Cortex of kidney (tissue), 1 donor: ENCODE measurements around the gene FAM107A.

Source experiments
- DNase-seq: peaks from one replicate; lab custom pipeline; 2025; lab: John Stamatoyannopoulos, UW

Gene FAM107A

DNA sequence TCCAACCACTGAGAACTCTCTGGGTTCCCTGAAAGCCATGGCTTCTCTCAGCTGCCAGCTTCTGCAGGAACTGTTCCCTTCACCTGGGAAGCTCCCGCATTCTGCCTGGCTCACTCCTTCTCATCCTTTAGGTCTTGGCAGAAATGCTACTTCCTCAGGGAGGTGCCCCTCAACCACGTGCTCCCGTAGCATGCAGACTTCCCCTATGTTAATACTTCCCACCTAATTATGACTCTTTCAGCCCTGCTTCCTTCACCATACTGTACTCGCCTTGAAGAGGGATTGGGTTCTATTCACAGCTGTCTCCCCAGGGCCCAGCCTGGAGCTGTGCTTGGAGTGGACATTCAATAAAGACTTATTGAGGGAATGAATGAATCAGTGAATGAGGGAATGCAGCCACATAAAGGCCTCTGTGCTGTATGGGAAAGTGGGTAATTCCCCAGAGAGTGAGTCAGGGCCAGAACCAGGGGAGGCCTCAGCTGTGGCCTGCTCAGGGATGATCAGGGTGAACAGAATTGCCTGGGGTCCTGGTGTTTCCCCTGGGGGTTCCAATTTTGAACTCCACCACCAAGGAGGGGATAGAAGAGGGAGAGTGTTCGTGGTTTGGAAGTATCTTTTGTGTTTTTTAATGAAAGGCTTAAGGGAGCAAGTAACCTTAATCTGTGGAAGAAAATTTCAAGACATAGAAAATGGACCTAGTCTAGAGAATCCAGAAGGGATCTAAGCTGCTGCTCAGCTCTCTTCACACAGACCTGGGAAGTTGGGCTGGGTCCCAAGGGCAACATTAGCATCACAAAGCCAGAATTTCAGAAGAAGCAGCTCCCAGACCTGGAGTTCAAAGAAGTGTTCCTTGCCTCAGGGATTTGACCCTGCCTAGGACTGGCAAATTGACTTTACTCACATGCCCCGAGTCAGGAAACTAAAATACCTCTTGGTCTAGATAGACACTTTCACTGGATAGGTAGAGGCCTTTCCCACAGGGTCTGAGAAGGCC, 14.6 kb upstream of the FAM107A start:
- DNase-seq, result no peak

DNA sequence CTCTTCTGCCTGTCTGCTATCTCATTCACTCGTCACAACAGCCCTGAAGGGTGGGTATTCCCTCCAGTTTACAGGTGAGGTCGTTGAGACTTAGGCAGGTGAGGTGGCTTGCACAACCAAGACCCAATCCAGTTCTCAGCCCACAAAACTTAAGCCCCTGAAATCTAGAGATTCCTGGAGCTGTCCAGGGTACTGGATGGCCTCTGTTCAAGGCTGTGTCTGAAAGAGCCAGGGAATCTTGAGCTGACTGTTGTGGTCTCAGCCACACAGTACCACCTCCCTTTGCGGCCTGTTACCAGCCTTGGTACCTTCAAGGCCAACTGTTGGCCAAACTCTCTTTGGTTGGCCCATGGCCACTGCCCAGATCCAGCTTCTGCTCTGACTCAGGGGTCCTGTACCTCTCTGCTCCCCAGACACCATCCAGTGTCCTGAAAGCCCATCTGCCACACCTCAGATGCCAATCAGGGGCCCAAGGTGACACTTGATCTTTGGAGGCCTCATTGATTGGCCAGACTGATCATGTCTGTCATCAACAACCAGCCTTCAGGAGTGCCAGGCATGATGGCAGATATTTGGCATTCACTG, 10.9 kb upstream of the FAM107A start:
- DNase-seq, result no peak

- DNase-seq, result no peak
Measured at GRCh38 chr3:58586776-58587192, 9.6 kb upstream of the FAM107A start.

- DNase-seq, result no peak
Measured at GRCh38 chr3:58585994-58586393, 8.8 kb upstream of the FAM107A start.

DNA sequence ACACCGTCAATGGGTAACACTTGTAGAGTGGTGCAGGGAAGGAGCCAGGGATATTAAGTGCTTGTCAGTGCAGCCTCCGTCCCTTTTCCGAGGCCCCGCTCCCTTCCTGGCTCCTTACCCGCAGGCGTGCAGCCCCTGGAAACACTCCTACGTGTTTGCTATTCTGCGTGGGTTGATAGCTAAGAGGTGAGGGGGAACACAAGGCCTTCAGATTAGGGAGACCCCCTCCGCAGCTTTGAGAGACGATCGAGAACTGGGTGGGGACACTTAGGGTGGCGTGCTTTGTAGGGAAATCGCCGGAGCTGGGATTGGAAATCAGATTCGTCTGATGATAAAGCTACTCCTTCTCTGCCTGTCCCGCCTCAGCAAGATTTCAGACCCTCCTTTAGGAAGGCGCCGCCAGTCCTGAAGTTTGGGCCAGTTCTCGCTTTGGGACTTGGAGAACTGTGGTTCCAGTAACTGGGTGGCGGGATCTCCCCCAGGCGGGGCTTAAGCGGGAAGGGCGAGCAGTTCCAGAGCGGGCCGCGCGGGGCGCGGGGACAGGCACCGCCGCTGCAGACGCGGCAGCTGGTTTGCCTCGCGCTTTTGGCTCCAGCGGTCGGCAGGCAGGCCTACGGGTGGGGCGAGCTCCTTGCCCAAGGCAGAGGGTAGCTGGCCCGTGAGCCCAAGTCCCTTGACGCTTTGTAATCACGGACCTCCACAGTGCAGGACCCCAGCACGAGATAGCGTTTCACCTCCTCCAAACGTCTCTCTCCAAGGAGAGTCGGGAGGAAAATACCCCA, 8.0 kb upstream of the FAM107A start:
- no peak for DNase-seq

DNA sequence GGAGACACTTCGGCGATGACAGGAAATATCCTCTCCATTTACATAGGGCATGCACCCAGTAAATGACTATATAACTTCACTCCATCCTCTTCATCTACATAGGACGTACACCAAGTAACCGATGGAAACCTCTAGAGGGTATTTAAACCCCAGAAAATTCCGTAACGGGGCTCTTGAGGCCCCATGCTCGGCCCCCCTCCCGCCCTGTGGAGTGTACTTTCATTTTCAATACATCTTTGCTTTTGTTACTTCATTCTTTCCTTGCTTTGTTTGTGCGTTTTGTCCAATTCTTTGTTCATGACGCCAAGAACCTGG, 7.5 kb upstream of the FAM107A start:
- no peak for DNase-seq

GRCh38 chr3:58581328-58582091, 4.3 kb upstream of the FAM107A start:
- DNase-seq, result no peak

DNA sequence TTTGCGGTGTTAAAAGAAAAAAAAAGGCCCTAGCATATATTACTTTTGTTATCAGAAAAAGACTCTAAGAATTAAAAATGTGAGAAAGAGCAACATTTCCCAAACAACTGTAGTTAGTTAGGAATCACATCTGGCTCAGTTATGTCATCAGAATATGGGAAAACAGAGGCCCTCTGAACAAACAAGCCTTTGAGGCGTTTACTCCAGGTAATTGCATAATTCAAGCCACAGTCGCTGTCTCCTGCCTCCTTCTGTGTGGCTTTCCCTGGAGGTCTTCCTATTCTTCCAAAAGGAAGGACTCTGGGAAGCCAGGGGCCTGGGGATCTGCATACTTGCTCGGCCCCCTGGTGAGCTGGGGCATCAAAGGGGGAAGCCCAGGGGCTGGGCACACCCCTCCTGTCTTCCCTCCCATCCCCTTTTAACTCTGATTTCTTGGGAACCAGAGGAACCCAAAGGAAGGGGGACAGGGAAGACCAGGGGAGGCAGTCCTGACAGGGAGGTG, 3.7 kb upstream of the FAM107A start:
- DNase-seq, result no peak

DNA sequence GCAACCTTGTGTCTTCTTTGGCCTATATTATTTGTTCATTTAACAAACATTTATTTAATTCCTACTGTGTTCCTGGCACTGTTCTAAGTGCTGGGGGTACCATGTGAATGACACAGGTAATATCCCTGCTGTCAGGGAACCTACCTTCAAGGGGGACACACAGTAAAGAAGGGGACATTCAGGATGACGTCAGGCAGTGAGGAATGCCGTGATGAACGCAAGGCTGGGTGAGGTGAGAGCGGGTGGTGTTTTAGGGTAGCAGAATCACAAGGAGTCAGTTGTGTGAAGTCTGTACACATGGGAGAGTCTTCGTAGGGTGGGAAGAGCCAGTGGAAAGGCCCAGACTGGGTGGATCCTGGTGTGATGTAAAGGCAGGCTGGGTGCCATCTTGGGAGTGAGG, 1.7 kb upstream of the FAM107A start:
- DNase-seq, result no peak

DNA sequence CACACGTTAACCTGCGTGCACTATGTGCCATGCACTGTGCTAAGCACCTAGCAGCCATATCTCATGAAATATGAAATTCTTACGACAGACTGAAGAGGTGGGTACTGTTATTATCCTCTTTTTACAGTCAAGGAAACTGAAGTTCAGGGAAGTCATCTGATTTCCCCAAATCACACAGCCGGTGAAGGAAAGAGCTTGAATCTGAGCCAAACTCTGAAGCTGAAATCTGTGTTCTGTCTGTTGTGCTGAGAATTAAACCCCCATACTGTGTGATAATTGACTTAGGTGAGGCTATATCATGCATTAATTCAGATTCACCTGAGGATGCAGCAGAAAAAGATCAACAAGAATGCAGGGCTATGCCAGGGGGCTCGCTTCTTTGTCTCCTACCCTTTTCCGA, 475 bp downstream of the FAM107A start:
- no peak for DNase-seq

- DNase-seq, result no peak
Measured at GRCh38 chr3:58575971-58576652, 1.1 kb downstream of the FAM107A start.

DNA sequence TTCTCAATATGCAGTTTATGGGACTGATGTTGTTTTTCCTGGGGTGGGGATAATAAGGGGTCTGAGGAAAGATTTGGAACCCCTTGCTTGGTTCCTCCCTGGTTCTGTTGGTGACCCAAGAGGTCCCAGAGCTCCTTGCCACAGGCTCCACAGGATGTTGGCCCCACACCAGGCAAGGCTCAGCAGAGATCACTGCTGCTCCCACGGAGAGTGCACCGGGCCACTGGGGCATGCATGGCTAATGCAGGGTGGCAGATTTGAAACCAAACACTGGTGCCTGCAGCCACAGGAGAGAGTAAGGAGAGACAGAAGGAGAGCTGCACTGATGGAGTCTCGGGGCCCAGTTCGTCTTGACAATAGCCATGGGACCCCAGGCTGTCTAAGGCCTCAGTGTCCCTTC, 2.5 kb downstream of the FAM107A start:
- no peak for DNase-seq

DNA sequence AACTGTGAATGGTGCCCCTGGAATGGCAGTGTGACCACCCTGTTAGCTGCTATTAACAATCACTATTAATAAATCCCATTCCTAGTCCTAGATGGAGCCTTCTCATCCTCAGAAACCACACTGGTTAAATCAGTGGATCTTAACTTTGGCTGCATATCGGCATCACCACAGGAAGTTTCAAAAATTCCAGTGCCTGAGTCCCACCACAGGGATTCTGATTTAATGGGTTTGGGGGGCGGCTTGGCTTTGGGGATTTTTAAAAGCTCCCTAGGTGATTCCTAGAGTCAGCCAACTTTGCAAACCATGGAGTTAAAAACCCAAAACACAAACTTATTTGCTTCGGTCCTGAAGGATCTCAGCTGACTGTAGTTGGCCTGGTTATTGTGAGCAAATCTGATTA, 3.1 kb downstream of the FAM107A start:
- DNase-seq, result no peak

DNA sequence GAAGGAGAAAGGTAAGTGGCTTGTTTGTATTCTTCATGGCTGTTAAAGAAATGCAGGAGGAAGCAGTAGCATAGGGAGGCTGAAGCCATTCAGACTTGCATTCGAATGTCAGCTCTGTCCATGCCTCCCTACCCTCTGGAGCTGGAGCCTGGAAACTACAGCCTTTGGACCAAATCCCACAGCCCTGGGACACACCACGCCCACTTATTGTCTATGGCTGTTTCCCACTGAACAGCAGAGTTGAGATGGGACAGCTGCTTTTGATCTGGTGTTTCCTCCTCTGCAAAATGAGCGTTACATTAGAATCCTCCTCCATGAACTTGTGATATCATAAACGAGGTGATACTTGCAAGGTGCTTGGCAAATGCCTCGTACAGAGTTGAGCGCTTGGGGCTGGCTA, 3.6 kb downstream of the FAM107A start:
- no peak for DNase-seq

DNA sequence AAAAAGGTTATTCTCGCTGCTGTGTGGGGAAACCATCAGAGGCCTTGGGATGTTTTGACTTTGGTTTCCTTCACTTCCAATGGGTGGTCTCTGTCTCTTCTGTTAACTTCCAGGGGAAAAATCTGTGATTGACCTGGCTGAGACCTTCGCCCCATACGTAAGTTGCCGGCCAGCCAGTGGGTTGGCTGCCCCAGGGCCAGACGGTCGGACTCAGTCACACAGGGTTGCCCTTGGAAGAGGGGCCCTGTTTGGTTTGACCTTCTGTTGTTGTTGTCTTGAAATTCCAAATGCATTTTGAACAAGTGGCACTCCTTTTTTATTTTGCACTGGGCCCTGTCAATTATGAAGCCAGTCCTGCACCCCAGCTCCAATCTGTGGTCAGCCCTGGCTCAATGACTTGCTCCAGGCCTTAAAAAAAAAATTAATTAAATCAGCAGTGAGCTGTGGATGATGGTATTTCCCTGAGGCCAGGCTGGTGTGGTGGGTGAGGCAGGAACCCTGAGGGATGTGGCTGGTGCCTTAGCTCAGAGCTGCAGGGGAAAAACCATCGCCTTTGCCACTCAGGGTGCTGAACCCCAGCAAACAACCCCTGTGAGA, 4.5 kb downstream of the FAM107A start:
- DNase-seq, result no peak

DNA sequence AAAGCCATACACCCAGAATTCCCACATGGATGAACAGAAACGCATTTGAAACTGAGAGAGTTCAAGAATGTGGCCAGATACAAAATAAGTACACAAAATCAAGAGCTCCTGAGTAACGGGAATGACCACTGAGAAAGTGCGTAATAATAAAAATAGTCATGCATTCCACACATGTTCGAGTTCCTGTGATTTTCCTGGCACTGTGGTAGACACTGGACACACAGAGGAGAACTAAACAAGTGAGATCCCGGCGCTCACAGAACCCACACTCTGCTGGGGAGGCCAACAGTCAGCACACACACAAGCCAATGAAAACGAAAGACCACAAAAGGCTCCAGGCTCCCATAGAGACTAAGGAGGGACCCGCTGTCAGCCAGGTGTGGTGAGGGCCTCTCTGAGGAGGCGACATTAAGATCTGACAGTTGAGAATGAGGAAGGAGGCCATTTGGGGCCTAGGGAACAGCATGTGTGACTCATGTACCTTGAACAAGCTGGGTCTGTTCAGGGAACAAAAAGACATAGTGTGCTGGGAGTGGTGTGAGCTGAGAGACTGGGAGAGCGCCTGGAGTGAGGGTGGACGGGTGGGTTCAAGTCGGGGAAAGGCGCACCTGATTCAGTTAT, 5.1 kb downstream of the FAM107A start:
- DNase-seq, result no peak

DNA sequence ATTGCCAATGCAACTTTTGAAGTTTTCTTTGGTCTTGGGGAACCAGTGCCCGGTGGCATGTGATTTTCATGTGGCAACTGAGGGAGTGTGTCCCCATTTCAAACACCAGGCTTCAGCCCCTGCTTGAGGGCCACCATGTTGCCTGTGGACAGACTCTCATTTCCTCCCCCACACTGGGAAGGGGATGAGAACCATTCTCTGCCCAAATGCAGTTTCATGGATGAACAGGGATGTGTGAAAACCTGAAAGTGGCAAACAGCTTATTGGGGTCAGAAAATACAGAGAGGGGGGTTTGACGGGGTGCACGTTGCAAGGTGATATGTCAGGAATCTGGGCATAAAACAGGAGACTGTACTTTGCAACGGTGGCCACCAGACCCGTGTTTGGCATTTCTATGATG, 6.3 kb downstream of the FAM107A start:
- no peak for DNase-seq

DNA sequence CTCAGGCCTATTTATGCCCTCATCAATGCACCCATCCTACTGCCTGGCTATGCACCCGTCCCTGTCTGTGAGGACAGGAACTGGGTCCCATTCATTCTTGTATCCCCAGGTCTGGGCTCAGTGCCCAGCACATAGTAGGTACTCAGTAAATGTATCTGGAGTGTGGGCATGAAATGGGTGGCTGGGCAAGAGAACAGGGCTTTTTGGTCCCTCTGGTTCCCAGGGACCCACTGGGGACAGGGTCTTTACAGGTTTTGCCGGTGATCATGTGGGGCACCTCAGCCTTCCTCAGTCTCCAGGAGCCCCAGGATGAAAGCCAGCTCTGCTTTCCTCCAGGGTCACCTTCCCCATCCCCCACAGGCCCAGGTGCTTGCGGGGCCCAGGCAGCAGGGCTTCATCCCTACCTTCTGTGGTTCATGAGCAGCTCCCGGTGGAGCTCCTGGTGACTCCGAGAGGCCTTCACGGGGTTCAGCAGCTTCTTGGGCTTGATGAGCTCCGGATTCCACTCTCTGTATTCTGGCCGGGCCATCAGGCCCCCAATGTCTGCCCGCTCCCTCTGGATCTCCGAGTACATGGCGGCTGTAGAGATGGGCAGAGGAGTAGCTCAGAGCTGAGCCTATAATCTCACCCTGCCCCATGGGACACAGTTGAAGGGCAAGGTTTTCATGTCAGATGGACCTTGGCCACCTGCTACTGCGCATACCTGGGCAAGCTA, 7.7 kb downstream of the FAM107A start:
- no peak for DNase-seq

- no peak for DNase-seq
Measured at GRCh38 chr3:58568572-58569286, 8.5 kb downstream of the FAM107A start.
